Right renal cortex interstitium (tissue), 3 donors: ENCODE measurements around the gene THSD7B. TPM values are rescaled to one million over a fixed set of nuclear protein-coding genes. Genes with fewer than 3 reads are reported as not detected.
"Not testable (repeated sequence)": the region's sequence is repeated elsewhere in the genome, so short reads cannot be mapped to it uniquely, and the experiment has no call there.

Experiments
- DNase-seq, 3 donors: peaks; one replicate each; pipeline ENCODE4 v3.0.0-alpha.2; 2013; ENCODE audit warnings: low read depth in 3 of 3, low spot score in 2 of 3
- polyA plus RNA-seq, 3 donors: library from polyadenylated mRNA; unstranded; fragments of 120-200 nt; gene quantifications; one replicate each; pipeline ENCODE4 v1.2.1, GENCODE V29; 2013; ENCODE audit not compliant: insufficient read length in 3 of 3

The THSD7B gene
- 1 to 10 TPM; 5.1 to 5.8 (median 5.4) TPM for polyA plus RNA-seq

- no peak for DNase-seq
Observed at GRCh38 chr2:136765256-136766072, at the start of gene THSD7B. THSD7B (plus strand) TSS chr2:136765545; CDS start chr2:136882179, 116,634 bp downstream.

GRCh38 chr2:136718273-136718672 is 47.1 kb upstream of the THSD7B start:
- DNase-seq, result no peak

GRCh38 chr2:136727973-136728699 is 37.2 kb upstream of the THSD7B start:
- no peak for DNase-seq

GRCh38 chr2:136736236-136736635 is 29.1 kb upstream of the THSD7B start:
- DNase-seq, result no peak

- DNase-seq, result no peak
Observed at GRCh38 chr2:136738044-136738443, 27.3 kb upstream of the THSD7B start.

GRCh38 chr2:136741471-136741870 is 23.9 kb upstream of the THSD7B start:
- DNase-seq, result no peak

- no peak for DNase-seq
Observed at GRCh38 chr2:136750065-136750464, 15.3 kb upstream of the THSD7B start.

- DNase-seq, result no peak
Observed at GRCh38 chr2:136751406-136751805, 13.9 kb upstream of the THSD7B start.

GRCh38 chr2:136758504-136758903 is 6.8 kb upstream of the THSD7B start:
- not testable (repeated sequence) for DNase-seq

GRCh38 chr2:136764452-136765255 is 691 bp upstream of the THSD7B start:
- DNase-seq, result no peak

GRCh38 chr2:136766073-136766404 is 694 bp downstream of the THSD7B start:
- DNase-seq, result no peak

GRCh38 chr2:136767030-136767429 is 1.7 kb downstream of the THSD7B start:
- DNase-seq, result no peak

- no peak for DNase-seq
Observed at GRCh38 chr2:136769871-136770270, 4.5 kb downstream of the THSD7B start.

- DNase-seq, result no peak
Observed at GRCh38 chr2:136770384-136770783, 5.0 kb downstream of the THSD7B start.

- DNase-seq, result no peak
Observed at GRCh38 chr2:136777391-136777790, 12.0 kb downstream of the THSD7B start.

GRCh38 chr2:136783856-136784255 is 18.5 kb downstream of the THSD7B start:
- no peak for DNase-seq

GRCh38 chr2:136785215-136785614 is 19.9 kb downstream of the THSD7B start:
- no peak for DNase-seq

GRCh38 chr2:136787970-136788369 is 22.6 kb downstream of the THSD7B start:
- DNase-seq, result no peak

GRCh38 chr2:136796339-136796738 is 31.0 kb downstream of the THSD7B start:
- DNase-seq, result no peak

- DNase-seq, result no peak
Observed at GRCh38 chr2:136798766-136799165, 33.4 kb downstream of the THSD7B start.

GRCh38 chr2:136801661-136802060 is 36.3 kb downstream of the THSD7B start:
- no peak for DNase-seq
